ENCODE results near the gene ERP27. TPM values are rescaled to one million over a fixed set of nuclear protein-coding genes. Genes with fewer than 3 reads are reported as not detected.

ERP27 gene
- total RNA-seq, 1 experiment from 2014 or later: not detected

DNA sequence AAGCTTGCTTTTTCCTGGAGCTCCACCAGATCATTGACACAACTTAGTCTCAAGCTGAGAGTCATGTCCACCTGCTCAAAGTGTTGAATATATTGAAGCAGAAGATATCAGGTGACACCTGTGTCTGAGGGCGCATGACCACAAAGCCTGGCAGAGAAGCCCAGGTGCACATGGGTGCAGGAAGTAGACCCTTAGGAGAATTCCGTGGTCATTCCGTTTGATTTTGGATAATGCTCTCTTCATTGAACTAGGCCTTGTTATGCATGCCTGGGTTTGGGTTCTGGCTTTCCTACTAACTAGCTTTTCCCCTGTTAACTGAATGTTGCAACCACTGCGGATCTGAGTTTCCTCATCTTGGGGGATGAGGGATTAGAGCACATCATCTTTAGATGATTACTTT is 15.9 kb upstream of the ERP27 start:
- peaks cover 28% of the 10 kb centered on the region for H3K4me1 Mint-ChIP-seq
- DNase-seq (ENCODE audit: low spot score) (no peak), ATAC-seq (no peak)
- CTCF ChIA-PET: interaction anchor here (1.2 kb wide), 1 partner anchor 18 kb away, joined by 3 read pairs; no protein-coding TSS in a partner anchor
- no peaks in the 10 kb centered on the region for H3K36me3 Mint-ChIP-seq
- no peaks in the 10 kb centered on the region; the same call in 1 of the 2 replicates for H3K27me3 Mint-ChIP-seq (ENCODE audit: low read depth)
- TF ChIP-seq, protein P1, sequence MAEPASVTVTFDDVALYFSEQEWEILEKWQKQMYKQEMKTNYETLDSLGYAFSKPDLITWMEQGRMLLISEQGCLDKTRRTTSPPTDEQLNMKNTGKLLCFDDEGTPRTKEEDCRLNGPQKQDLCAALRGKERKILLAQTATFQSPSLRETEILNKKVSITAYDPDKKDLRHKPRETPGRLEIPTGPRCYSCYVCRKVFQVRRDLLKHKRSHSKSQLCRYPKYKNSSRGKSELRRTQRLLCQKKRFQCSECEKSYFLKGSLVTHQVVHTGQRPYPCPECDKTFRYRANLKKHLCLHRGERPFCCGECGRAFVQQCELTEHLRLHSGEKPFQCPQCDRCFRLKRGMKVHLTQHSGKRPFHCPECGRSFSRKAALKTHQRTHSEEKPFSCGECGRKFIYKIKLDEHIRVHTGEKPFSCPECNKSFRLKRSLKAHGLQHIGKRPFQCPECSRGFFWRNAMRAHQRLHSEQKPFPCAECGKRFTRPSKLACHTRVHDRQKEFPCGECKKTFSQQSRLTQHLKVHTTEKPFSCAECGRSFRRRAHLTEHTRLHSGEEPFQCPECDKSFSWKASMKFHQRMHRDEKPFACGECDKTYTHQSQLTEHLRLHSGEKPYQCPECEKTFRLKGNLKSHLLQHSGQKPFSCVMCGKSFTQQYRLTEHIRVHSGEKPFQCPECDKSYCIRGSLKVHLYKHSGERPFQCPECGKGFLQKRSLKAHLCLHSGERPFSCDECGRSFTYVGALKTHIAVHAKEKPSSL (CRISPR knock-in tag; conservative IDR thresholded peaks at IDR 0.05): no peak
- TF ChIP-seq TCF7 (CRISPR knock-in tag; IDR thresholded peaks at IDR 0.05; ENCODE audit: low read depth): no peak
- H3K4me3 Mint-ChIP-seq: no peak overlapping the region
- no peak overlapping the region for H3K27ac Mint-ChIP-seq
- POLR2A ChIA-PET: no interaction called here
- no peaks in the 10 kb centered on the region for H3K9me3 Mint-ChIP-seq

DNA sequence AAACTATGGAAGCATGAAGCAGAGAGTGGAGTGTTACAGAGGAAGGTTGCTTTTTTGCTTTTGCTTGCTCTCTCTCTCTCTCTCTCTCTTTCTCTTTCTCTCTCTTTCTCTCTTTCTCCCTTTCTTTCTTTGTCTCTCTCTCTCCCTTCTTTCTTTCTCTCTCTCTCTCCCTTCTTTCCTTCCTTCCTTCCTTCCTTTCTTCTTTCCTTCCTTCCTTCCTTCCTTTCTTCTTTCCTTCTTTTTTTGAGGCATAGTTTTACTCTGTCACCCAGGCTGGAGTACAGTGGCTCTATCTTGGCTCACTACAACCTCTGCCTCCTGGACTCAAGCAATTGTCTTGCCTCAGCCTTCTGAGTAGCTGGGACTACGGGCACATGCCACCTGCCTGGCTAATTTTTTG is 15.4 kb upstream of the ERP27 start:
- Mint-ChIP-seq H3K4me3 (no peak overlapping the region), H3K27ac (no peak overlapping the region; the same call in 1 of the 2 replicates), H3K36me3 (no peaks in the 10 kb centered on the region), H3K27me3 (ENCODE audit: low read depth) (no peaks in the 10 kb centered on the region; the same call in 1 of the 2 replicates), H3K9me3 (no peaks in the 10 kb centered on the region), H3K4me1 (peaks cover 29% of the 10 kb centered on the region)
- ChIA-PET POLR2A (no interaction called here), CTCF (interaction anchor here (1.2 kb wide), 1 partner anchor 18 kb away, joined by 3 read pairs; no protein-coding TSS in a partner anchor)
- DNase-seq (ENCODE audit: low spot score) (no peak), ATAC-seq (no peak)
- TF ChIP-seq, protein P2, sequence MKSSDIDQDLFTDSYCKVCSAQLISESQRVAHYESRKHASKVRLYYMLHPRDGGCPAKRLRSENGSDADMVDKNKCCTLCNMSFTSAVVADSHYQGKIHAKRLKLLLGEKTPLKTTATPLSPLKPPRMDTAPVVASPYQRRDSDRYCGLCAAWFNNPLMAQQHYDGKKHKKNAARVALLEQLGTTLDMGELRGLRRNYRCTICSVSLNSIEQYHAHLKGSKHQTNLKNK (CRISPR knock-in tag; IDR thresholded peaks at IDR 0.05): no peak
- no peak for TF ChIP-seq ELF4 (CRISPR knock-in tag; IDR thresholded peaks at IDR 0.05; ENCODE audit: low read depth)
- no peak for TF ChIP-seq NFATC4 (CRISPR knock-in tag; IDR thresholded peaks at IDR 0.05)
- TF ChIP-seq GTF2I (CRISPR knock-in tag; conservative IDR thresholded peaks at IDR 0.05): no peak
- no peak for TF ChIP-seq JAZF1 (CRISPR knock-in tag; IDR thresholded peaks at IDR 0.05)
- TF ChIP-seq ZNF423 (CRISPR knock-in tag; IDR thresholded peaks at IDR 0.05): no peak
- TF ChIP-seq GRHL2 (CRISPR knock-in tag; IDR thresholded peaks at IDR 0.05; ENCODE audit: insufficient replicate concordance, severe bottlenecking): no peak
- TF ChIP-seq ZNF416 (CRISPR knock-in tag; IDR thresholded peaks at IDR 0.05): no peak
- no peak for TF ChIP-seq RORB (CRISPR knock-in tag; IDR thresholded peaks at IDR 0.05)
- TF ChIP-seq ZNF263 (CRISPR knock-in tag; IDR thresholded peaks at IDR 0.05; ENCODE audit: low read depth): no peak
- no peak for TF ChIP-seq MXD4 (CRISPR knock-in tag; IDR thresholded peaks at IDR 0.05; ENCODE audit: borderline replicate concordance)
- TF ChIP-seq ZNF317 (CRISPR knock-in tag; IDR thresholded peaks at IDR 0.05; ENCODE audit: borderline replicate concordance, low read depth): no peak
- TF ChIP-seq GABPB1 (CRISPR knock-in tag; IDR thresholded peaks at IDR 0.05): no peak
- TF ChIP-seq EMX1 (CRISPR knock-in tag; IDR thresholded peaks at IDR 0.05): no peak
- TF ChIP-seq, protein P3, sequence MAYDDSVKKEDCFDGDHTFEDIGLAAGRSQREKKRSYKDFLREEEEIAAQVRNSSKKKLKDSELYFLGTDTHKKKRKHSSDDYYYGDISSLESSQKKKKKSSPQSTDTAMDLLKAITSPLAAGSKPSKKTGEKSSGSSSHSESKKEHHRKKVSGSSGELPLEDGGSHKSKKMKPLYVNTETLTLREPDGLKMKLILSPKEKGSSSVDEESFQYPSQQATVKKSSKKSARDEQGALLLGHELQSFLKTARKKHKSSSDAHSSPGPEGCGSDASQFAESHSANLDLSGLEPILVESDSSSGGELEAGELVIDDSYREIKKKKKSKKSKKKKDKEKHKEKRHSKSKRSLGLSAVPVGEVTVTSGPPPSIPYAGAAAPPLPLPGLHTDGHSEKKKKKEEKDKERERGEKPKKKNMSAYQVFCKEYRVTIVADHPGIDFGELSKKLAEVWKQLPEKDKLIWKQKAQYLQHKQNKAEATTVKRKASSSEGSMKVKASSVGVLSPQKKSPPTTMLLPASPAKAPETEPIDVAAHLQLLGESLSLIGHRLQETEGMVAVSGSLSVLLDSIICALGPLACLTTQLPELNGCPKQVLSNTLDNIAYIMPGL (CRISPR knock-in tag; IDR thresholded peaks at IDR 0.05): no peak
- TF ChIP-seq, protein P4, sequence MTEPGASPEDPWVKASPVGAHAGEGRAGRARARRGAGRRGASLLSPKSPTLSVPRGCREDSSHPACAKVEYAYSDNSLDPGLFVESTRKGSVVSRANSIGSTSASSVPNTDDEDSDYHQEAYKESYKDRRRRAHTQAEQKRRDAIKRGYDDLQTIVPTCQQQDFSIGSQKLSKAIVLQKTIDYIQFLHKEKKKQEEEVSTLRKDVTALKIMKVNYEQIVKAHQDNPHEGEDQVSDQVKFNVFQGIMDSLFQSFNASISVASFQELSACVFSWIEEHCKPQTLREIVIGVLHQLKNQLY (CRISPR knock-in tag; IDR thresholded peaks at IDR 0.05): no peak
- no peak for TF ChIP-seq CREB1 (CRISPR knock-in tag; IDR thresholded peaks at IDR 0.05)
- no peak for TF ChIP-seq SOX15 (CRISPR knock-in tag; IDR thresholded peaks at IDR 0.05)
- TF ChIP-seq, protein P5, sequence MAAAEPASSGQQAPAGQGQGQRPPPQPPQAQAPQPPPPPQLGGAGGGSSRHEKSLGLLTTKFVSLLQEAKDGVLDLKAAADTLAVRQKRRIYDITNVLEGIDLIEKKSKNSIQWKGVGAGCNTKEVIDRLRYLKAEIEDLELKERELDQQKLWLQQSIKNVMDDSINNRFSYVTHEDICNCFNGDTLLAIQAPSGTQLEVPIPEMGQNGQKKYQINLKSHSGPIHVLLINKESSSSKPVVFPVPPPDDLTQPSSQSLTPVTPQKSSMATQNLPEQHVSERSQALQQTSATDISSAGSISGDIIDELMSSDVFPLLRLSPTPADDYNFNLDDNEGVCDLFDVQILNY (CRISPR knock-in tag; IDR thresholded peaks at IDR 0.05): no peak

Measured in WTC11 (cell line).